ENCODE results near the gene SMYD2. TPM values are rescaled to one million over a fixed set of nuclear protein-coding genes. Genes with fewer than 3 reads are reported as not detected.

SMYD2 gene
- total and polyA plus RNA-seq, 5 donors from 2014 or later = 30.9 to 52.3 (median 46.4) TPM

GRCh38 chr1:214300149-214300780 lies 19.3 kb downstream of the SMYD2 start:
- H3K4me3 Mint-ChIP-seq = no peak overlapping the region

GRCh38 chr1:214301526-214301925 lies 20.6 kb downstream of the SMYD2 start:
- ATAC-seq (ENCODE audit: low read depth in 2 of 2) = no peak

More at GRCh38 chr1:214300149-214300780, 19.3 kb downstream of the SMYD2 start:
- peaks cover 9 to 42% (median 26%) of the 10 kb centered on the region in 4 donors for H3K4me1 Mint-ChIP-seq
- H3K9me3 Mint-ChIP-seq = no peaks in the 10 kb centered on the region
- peaks cover 26% of the 10 kb centered on the region for H3K36me3 Mint-ChIP-seq
- Histone ChIP-seq H3K36me3 (ENCODE audit: control insufficient read depth, insufficient read depth, low read length) (no peaks in the 10 kb centered on the region), H3K4me1 (ENCODE audit: control insufficient read depth, insufficient read depth, low read length, poor library complexity, severe bottlenecking) (no peaks in the 10 kb centered on the region), H3K27me3 (ENCODE audit: control insufficient read depth, insufficient read depth, low read length) (no peaks in the 10 kb centered on the region), H3K9me3 (ENCODE audit: control insufficient read depth in 2 of 2, low read length in 2 of 2) (no peaks in the 10 kb centered on the region), H3K4me3 (ENCODE audit: low read depth, low read length) (no peak overlapping the region), H3K27ac (ENCODE audit: insufficient read depth, low read length, poor library complexity, severe bottlenecking) (no peak overlapping the region)
- ATAC-seq (ENCODE audit: low read depth in 2 of 2) (no peak), DNase-seq (no peak)
- no peaks in the 10 kb centered on the region for H3K27me3 Mint-ChIP-seq
- H3K27ac Mint-ChIP-seq = no peak overlapping the region

GRCh38 chr1:214303141-214303930 lies 22.4 kb downstream of the SMYD2 start:
- H3K36me3 Mint-ChIP-seq = peaks cover 16% of the 10 kb centered on the region
- no peaks in the 10 kb centered on the region for H3K9me3 ChIP-seq (ENCODE audit: control insufficient read depth in 2 of 2, low read length in 2 of 2)
- ATAC-seq (ENCODE audit: low read depth in 2 of 2) = no peak
- H3K27ac ChIP-seq (ENCODE audit: insufficient read depth, low read length, poor library complexity, severe bottlenecking) = no peak overlapping the region
- peak overlapping the region in 1 of 3 donors; percentile 60 for H3K27ac Mint-ChIP-seq
- no peak overlapping the region for H3K4me3 ChIP-seq (ENCODE audit: low read depth, low read length)
- H3K9me3 Mint-ChIP-seq = no peaks in the 10 kb centered on the region
- H3K27me3 Mint-ChIP-seq = no peaks in the 10 kb centered on the region
- H3K36me3 ChIP-seq (ENCODE audit: control insufficient read depth, insufficient read depth, low read length) = no peaks in the 10 kb centered on the region
- no peaks in the 10 kb centered on the region for H3K27me3 ChIP-seq (ENCODE audit: control insufficient read depth, insufficient read depth, low read length)
- no peaks in the 10 kb centered on the region for H3K4me1 ChIP-seq (ENCODE audit: control insufficient read depth, insufficient read depth, low read length, poor library complexity, severe bottlenecking)
- DNase-seq = no peak
- H3K4me1 Mint-ChIP-seq = peaks cover 13 to 39% (median 20%) of the 10 kb centered on the region in 4 donors
- no peak overlapping the region for H3K4me3 Mint-ChIP-seq

More at GRCh38 chr1:214301526-214301925, 20.6 kb downstream of the SMYD2 start:
- peaks cover 27% of the 10 kb centered on the region for H3K36me3 Mint-ChIP-seq
- Histone ChIP-seq H3K27me3 (ENCODE audit: control insufficient read depth, insufficient read depth, low read length) (no peaks in the 10 kb centered on the region), H3K4me3 (ENCODE audit: low read depth, low read length) (no peak overlapping the region), H3K27ac (ENCODE audit: insufficient read depth, low read length, poor library complexity, severe bottlenecking) (no peak overlapping the region), H3K4me1 (ENCODE audit: control insufficient read depth, insufficient read depth, low read length, poor library complexity, severe bottlenecking) (no peaks in the 10 kb centered on the region), H3K9me3 (ENCODE audit: control insufficient read depth in 2 of 2, low read length in 2 of 2) (no peaks in the 10 kb centered on the region), H3K36me3 (ENCODE audit: control insufficient read depth, insufficient read depth, low read length) (no peaks in the 10 kb centered on the region)
- peaks cover 9 to 38% (median 21%) of the 10 kb centered on the region in 4 donors for H3K4me1 Mint-ChIP-seq
- no peak overlapping the region for H3K4me3 Mint-ChIP-seq
- no peaks in the 10 kb centered on the region for H3K27me3 Mint-ChIP-seq
- no peak for DNase-seq
- no peaks in the 10 kb centered on the region for H3K9me3 Mint-ChIP-seq
- H3K27ac Mint-ChIP-seq = no peak overlapping the region

GRCh38 chr1:214305164-214305751 lies 24.3 kb downstream of the SMYD2 start:
- Histone ChIP-seq H3K4me1 (ENCODE audit: control insufficient read depth, insufficient read depth, low read length, poor library complexity, severe bottlenecking) (peaks cover 8% of the 10 kb centered on the region), H3K36me3 (ENCODE audit: control insufficient read depth, insufficient read depth, low read length) (no peaks in the 10 kb centered on the region), H3K27ac (ENCODE audit: insufficient read depth, low read length, poor library complexity, severe bottlenecking) (no peak overlapping the region), H3K9me3 (ENCODE audit: control insufficient read depth in 2 of 2, low read length in 2 of 2) (no peaks in the 10 kb centered on the region), H3K27me3 (ENCODE audit: control insufficient read depth, insufficient read depth, low read length) (no peaks in the 10 kb centered on the region), H3K4me3 (ENCODE audit: low read depth, low read length) (no peak overlapping the region)
- DNase-seq (no peak), ATAC-seq (ENCODE audit: low read depth in 2 of 2) (no peak)
- H3K9me3 Mint-ChIP-seq = no peaks in the 10 kb centered on the region
- H3K36me3 Mint-ChIP-seq = peaks cover 14% of the 10 kb centered on the region
- no peaks in the 10 kb centered on the region for H3K27me3 Mint-ChIP-seq
- no peak overlapping the region for H3K4me3 Mint-ChIP-seq
- H3K4me1 Mint-ChIP-seq = peaks cover 22 to 53% (median 28%) of the 10 kb centered on the region in 4 donors
- H3K27ac Mint-ChIP-seq = no peak overlapping the region

- Mint-ChIP-seq H3K36me3 (peaks cover 10% of the 10 kb centered on the region), H3K27ac (peak overlapping the region in 1 of 3 donors; percentile 15), H3K9me3 (no peaks in the 10 kb centered on the region), H3K4me3 (no peak overlapping the region), H3K4me1 (peaks cover 29 to 57% (median 35%) of the 10 kb centered on the region in 4 donors), H3K27me3 (no peaks in the 10 kb centered on the region)
- no peak overlapping the region for H3K4me3 ChIP-seq (ENCODE audit: low read depth, low read length)
- ATAC-seq (ENCODE audit: low read depth in 2 of 2) (no peak), DNase-seq (no peak)
- H3K9me3 ChIP-seq (ENCODE audit: control insufficient read depth in 2 of 2, low read length in 2 of 2) = no peaks in the 10 kb centered on the region
- no peak overlapping the region for H3K27ac ChIP-seq (ENCODE audit: insufficient read depth, low read length, poor library complexity, severe bottlenecking)
- H3K27me3 ChIP-seq (ENCODE audit: control insufficient read depth, insufficient read depth, low read length) = no peaks in the 10 kb centered on the region
- H3K36me3 ChIP-seq (ENCODE audit: control insufficient read depth, insufficient read depth, low read length) = no peaks in the 10 kb centered on the region
- peaks cover 11% of the 10 kb centered on the region for H3K4me1 ChIP-seq (ENCODE audit: control insufficient read depth, insufficient read depth, low read length, poor library complexity, severe bottlenecking)
These were observed 25.3 kb downstream of the SMYD2 start for GRCh38 chr1:214306269-214306668.

GRCh38 chr1:214310010-214310409 lies 29.1 kb downstream of the SMYD2 start:
- H3K9me3 ChIP-seq (ENCODE audit: control insufficient read depth in 2 of 2, low read length in 2 of 2) = no peaks in the 10 kb centered on the region
- peaks cover 11% of the 10 kb centered on the region for H3K4me1 ChIP-seq (ENCODE audit: control insufficient read depth, insufficient read depth, low read length, poor library complexity, severe bottlenecking)
- ATAC-seq (ENCODE audit: low read depth in 2 of 2) (no peak), DNase-seq (peak in 1 of 3 donors; percentile 38)
- Mint-ChIP-seq H3K27ac (peak overlapping the region in 1 of 3 donors; percentile 13), H3K36me3 (peaks cover 8% of the 10 kb centered on the region), H3K27me3 (no peaks in the 10 kb centered on the region), H3K4me3 (peak overlapping the region in 1 of 4 donors; percentile 40), H3K4me1 (peaks cover 18 to 43% (median 29%) of the 10 kb centered on the region in 4 donors), H3K9me3 (no peaks in the 10 kb centered on the region)
- H3K36me3 ChIP-seq (ENCODE audit: control insufficient read depth, insufficient read depth, low read length) = peaks cover 7% of the 10 kb centered on the region
- H3K4me3 ChIP-seq (ENCODE audit: low read depth, low read length) = peak overlapping the region; percentile 81
- H3K27ac ChIP-seq (ENCODE audit: insufficient read depth, low read length, poor library complexity, severe bottlenecking) = no peak overlapping the region
- no peaks in the 10 kb centered on the region for H3K27me3 ChIP-seq (ENCODE audit: control insufficient read depth, insufficient read depth, low read length)

- Mint-ChIP-seq H3K27ac (peak overlapping the region; percentile 37 to 66 (median 56)), H3K4me3 (peak overlapping the region; percentile 6 to 37 (median 30)), H3K4me1 (peaks cover 18 to 43% (median 29%) of the 10 kb centered on the region in 4 donors), H3K27me3 (no peaks in the 10 kb centered on the region), H3K9me3 (no peaks in the 10 kb centered on the region), H3K36me3 (peaks cover 10% of the 10 kb centered on the region)
- no peak overlapping the region for H3K27ac ChIP-seq (ENCODE audit: insufficient read depth, low read length, poor library complexity, severe bottlenecking)
- ATAC-seq (ENCODE audit: low read depth in 2 of 2) (peak in 1 of 2 donors; percentile 43), DNase-seq (peak in 2 of 3 donors; percentile 10 to 60)
- H3K4me3 ChIP-seq (ENCODE audit: low read depth, low read length) = peak overlapping the region; percentile 81
- H3K4me1 ChIP-seq (ENCODE audit: control insufficient read depth, insufficient read depth, low read length, poor library complexity, severe bottlenecking) = peaks cover 11% of the 10 kb centered on the region
- no peaks in the 10 kb centered on the region for H3K27me3 ChIP-seq (ENCODE audit: control insufficient read depth, insufficient read depth, low read length)
- peaks cover 13% of the 10 kb centered on the region for H3K36me3 ChIP-seq (ENCODE audit: control insufficient read depth, insufficient read depth, low read length)
- no peaks in the 10 kb centered on the region for H3K9me3 ChIP-seq (ENCODE audit: control insufficient read depth in 2 of 2, low read length in 2 of 2)
These were observed 30.1 kb downstream of the SMYD2 start for GRCh38 chr1:214310777-214311690.

All from CD4-positive, CD25-positive, alpha-beta regulatory T cell (primary cell).